Gastrocnemius medialis (tissue), 4 donors: Measurements from ENCODE around the gene C16orf95. TPM values are rescaled to one million over a fixed set of nuclear protein-coding genes. Genes with fewer than 3 reads are reported as not detected.

Experiments
- ATAC-seq, 2 donors: fragments of 150-250 bp; one replicate each; pipeline ENCODE4 v1.9.1; 2016
- DNase-seq, 2 donors: peaks; one replicate each; pipeline ENCODE4 v3.0.0-alpha.2; 2019
- H3K27ac ChIP-seq, 4 donors: fragments of 200-600 bp; sonication (generic); 1 replicate in 1 of 4; 2 replicates in 3 of 4; pipeline ENCODE4 v1.5.1; 2016 to 2018; ENCODE audit warnings: mild to moderate bottlenecking in 2 of 4, moderate library complexity in 1 of 4
- H3K27me3 ChIP-seq, 3 donors: fragments of 200-600 bp; sonication (generic) in 2 of 3; 1 replicate in 1 of 3; 2 replicates in 2 of 3; pipeline versions ENCODE4 v1.5.1 to v1.6.0; 2016 to 2019; ENCODE audit warnings: mild to moderate bottlenecking in 1 of 3, moderate library complexity in 1 of 3
- H3K36me3 ChIP-seq, 2 donors: fragments of 200-600 bp; sonication (generic) in 1 of 2; one replicate each; pipeline ENCODE4 v1.5.1; 2017 to 2018
- H3K4me1 ChIP-seq, 2 donors: fragments of 200-600 bp; sonication (generic) in 1 of 2; one replicate each; pipeline ENCODE4 v1.5.1; 2016 to 2017; ENCODE audit warnings: mild to moderate bottlenecking in 2 of 2
- H3K4me3 ChIP-seq, 4 donors: fragments of 200-600 bp; sonication (generic) in 3 of 4; 1 replicate in 1 of 4; 2 replicates in 3 of 4; pipeline ENCODE4 v1.5.1; 2016 to 2019; ENCODE audit warnings: mild to moderate bottlenecking in 2 of 4
- H3K9me3 ChIP-seq, 3 donors: fragments of 200-600 bp; sonication (generic) in 2 of 3; 1 replicate in 1 of 3; 2 replicates in 2 of 3; pipeline ENCODE4 v1.5.1; 2016 to 2019
- POLR2A ChIP-seq, 2 donors: fragments of 450-650 bp; IDR thresholded peaks; one replicate each; pipeline ENCODE4 v1.6.1; 2017; ENCODE audit warnings: antibody characterized with exemption in 2 of 2, mild to moderate bottlenecking in 2 of 2, moderate library complexity in 2 of 2
- in situ Hi-C, 4 donors: fragments of 200-750 bp; cut with MboI; loops; one replicate each; pipeline versions ENCODE4 v1.15.0 to v1.8.0; 2017; ENCODE audit warnings: low sequenced_read_pairs in 4 of 4
- intact Hi-C: fragments of 100-400 bp; cut with DNase I; formaldehyde crosslinking; loops from one replicate; pipeline ENCODE4 v1.15.1; 2023; ENCODE audit warnings: low total_unique reads
- total RNA-seq, 4 donors: library from RNA; depleted of rRNA; stranded (reverse); fragments of >200 nt; gene quantifications; one replicate each; pipeline versions ENCODE4 v1.1.0 to v1.2.3, GENCODE V29; 2016
- TF ChIP-seq, protein P1 (sequence below), 5 experiments: fragments of 450-650 bp in 3 of 5; fragments of 200-600 bp in 2 of 5; sonication (generic) in 2 of 5; IDR thresholded peaks in 4 of 5; conservative IDR thresholded peaks in 1 of 5; 1 replicate in 4 of 5; 2 replicates in 1 of 5; pipeline ENCODE4 v1.5.1; 2016 to 2019; ENCODE audit warnings: antibody characterized with exemption in 5 of 5, mild to moderate bottlenecking in 3 of 5, moderate library complexity in 3 of 5

C16orf95 gene
- total RNA-seq, 4 donors from 2014 or later = 0.22 to 3.8 (median 1.3) TPM

DNA sequence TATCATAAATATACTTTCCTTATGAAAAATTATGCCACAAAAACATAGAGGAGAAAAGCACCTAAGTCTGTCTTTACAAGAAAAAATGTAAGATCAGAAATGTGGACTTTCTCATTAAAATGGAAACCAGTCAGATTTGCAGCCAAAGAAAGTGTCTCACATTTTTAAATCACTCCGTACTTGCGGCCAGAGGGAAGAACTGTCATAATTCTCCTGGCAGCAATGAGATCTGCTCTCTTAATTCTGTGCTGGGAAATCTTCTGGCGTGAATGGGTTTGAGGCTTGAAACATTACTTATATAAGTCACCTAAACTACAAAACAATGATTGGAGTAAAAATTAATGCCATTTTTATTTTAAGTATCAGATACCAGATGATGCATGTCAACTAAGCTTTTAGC, 10.7 kb downstream of the C16orf95 start:
- Histone ChIP-seq H3K9me3 (no peaks in the 10 kb centered on the region), H3K36me3 (peaks cover 0 to 6% of the 10 kb centered on the region in 2 donors), H3K27ac (no peak overlapping the region), H3K27me3 (no peaks in the 10 kb centered on the region), H3K4me1 (no peaks in the 10 kb centered on the region), H3K4me3 (no peak overlapping the region)
- DNase-seq = no peak
- in situ Hi-C loops (no loop called here), intact Hi-C loops (no loop called here)
- TF ChIP-seq, protein P1, sequence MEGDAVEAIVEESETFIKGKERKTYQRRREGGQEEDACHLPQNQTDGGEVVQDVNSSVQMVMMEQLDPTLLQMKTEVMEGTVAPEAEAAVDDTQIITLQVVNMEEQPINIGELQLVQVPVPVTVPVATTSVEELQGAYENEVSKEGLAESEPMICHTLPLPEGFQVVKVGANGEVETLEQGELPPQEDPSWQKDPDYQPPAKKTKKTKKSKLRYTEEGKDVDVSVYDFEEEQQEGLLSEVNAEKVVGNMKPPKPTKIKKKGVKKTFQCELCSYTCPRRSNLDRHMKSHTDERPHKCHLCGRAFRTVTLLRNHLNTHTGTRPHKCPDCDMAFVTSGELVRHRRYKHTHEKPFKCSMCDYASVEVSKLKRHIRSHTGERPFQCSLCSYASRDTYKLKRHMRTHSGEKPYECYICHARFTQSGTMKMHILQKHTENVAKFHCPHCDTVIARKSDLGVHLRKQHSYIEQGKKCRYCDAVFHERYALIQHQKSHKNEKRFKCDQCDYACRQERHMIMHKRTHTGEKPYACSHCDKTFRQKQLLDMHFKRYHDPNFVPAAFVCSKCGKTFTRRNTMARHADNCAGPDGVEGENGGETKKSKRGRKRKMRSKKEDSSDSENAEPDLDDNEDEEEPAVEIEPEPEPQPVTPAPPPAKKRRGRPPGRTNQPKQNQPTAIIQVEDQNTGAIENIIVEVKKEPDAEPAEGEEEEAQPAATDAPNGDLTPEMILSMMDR (IDR thresholded peaks at IDR 0.05 in 4 of 5, conservative IDR thresholded peaks at IDR 0.05 in 1 of 5) = no peak
- TF ChIP-seq POLR2A (IDR thresholded peaks at IDR 0.05) = no peak
- no peak for ATAC-seq

DNA sequence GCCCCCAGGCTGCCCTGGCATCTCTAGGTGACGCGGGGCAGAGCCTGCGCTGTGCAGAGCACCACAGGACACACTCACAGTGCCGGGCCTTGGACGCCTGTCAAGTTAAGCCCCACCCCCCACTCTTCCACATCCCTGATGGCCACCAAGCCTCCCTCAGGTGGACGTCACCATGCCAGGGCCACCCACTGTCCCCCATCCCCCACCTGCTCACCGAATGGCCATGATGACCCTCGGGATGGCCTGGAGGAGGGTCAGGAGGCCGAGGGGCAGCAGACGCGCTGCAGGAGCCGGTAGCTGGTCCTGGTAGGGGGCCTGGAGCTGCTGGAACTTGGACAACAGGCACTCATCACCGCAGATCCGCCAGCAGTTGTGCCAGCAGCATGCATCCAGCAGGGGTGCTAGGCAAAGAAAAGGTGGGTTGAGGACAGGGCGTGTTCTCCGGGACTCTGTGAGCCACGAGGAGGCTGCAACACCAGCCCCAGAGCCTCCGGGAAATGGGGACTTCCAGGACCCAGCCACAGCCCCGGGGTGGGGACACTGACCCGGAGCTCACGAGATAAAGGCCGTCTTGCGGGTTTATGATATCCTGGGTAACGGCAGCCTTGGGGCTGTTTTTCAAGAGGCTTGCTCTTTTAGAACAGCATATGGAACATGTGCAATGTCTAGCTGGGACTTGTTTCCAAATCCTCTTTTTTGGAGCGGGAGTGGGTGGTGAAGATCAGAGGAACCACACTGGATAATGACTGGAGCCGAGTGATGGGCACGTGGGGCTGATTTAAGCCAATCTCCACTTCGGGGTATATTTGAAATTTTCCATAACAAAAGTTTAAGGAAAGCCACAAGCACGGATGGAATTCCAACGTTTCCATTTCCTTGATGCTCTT, 11.4 kb downstream of the C16orf95 start:
- no peak for TF ChIP-seq POLR2A (IDR thresholded peaks at IDR 0.05)
- TF ChIP-seq, protein P1 (IDR thresholded peaks at IDR 0.05 in 4 of 5, conservative IDR thresholded peaks at IDR 0.05 in 1 of 5) = no peak
- Histone ChIP-seq H3K27me3 (no peaks in the 10 kb centered on the region), H3K4me3 (no peak overlapping the region), H3K4me1 (no peaks in the 10 kb centered on the region), H3K27ac (no peak overlapping the region), H3K36me3 (peaks cover 0 to 6% of the 10 kb centered on the region in 2 donors), H3K9me3 (no peaks in the 10 kb centered on the region)
- ATAC-seq (no peak), DNase-seq (no peak)
- in situ Hi-C loops = no loop called here
- intact Hi-C loops = no loop called here

DNA sequence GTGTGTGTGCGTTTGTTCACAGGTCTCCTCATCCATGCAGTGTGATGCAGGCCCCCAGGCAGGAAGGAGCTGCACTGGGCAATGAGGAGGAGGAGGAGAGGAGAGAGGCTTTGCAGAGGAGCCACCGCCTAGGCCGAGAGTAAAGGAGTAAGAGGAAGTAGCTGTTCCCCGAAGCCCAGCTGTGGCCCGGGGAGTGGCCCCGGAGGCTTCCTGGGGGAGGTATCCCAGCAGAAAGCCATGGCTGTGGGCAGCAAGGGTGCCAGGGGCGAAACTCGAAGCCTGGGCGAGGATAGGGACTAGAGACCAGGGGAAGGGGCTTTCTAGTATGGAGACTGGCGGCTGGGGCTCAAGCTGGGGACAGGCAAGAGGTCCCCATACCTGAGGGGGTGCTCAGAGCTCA, 12.2 kb downstream of the C16orf95 start:
- no peak for TF ChIP-seq POLR2A (IDR thresholded peaks at IDR 0.05)
- TF ChIP-seq, protein P1 (IDR thresholded peaks at IDR 0.05 in 4 of 5, conservative IDR thresholded peaks at IDR 0.05 in 1 of 5) = no peak
- no peaks in the 10 kb centered on the region for H3K4me1 ChIP-seq
- no peak for ATAC-seq
- H3K36me3 ChIP-seq = peaks cover 0 to 6% of the 10 kb centered on the region in 2 donors
- intact Hi-C loops (no loop called here), in situ Hi-C loops (no loop called here)
- H3K4me3 ChIP-seq = no peak overlapping the region
- DNase-seq = no peak
- no peaks in the 10 kb centered on the region for H3K27me3 ChIP-seq
- no peaks in the 10 kb centered on the region for H3K9me3 ChIP-seq
- H3K27ac ChIP-seq = no peak overlapping the region

DNA sequence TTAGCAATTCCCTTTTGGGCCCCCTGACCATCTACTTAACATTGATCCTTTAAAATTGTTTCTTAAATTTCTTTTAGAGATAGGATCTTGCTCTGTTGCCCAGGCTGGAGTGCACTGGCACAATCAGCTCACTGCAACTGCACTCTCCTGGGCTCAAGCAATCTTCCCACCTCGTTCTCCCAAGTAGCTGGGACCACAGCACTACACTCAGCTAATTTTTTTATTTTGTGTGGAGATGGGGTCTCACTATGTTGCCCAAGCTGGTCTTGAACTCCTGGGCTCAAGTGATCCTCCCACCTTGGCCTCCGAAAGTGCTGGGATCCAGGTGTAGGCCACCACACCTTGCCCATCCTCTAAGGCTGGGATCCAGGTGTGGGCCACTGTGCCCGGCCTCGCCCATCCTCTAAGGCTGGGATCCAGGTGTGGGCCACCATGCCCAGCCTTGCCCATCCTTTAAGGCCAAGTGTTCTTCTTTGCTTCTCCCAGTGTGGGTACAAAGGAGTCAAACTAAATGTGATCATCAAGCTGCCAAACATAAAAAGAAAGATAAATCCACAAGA, 13.2 kb downstream of the C16orf95 start:
- DNase-seq (no peak), ATAC-seq (no peak)
- intact Hi-C loops = no loop called here
- no peaks in the 10 kb centered on the region for H3K4me1 ChIP-seq
- no peak overlapping the region for H3K4me3 ChIP-seq
- peaks cover 0 to 6% of the 10 kb centered on the region in 2 donors for H3K36me3 ChIP-seq
- H3K27me3 ChIP-seq = no peaks in the 10 kb centered on the region
- no peak for TF ChIP-seq POLR2A (IDR thresholded peaks at IDR 0.05)
- TF ChIP-seq, protein P1 (IDR thresholded peaks at IDR 0.05 in 4 of 5, conservative IDR thresholded peaks at IDR 0.05 in 1 of 5) = no peak
- no peak overlapping the region for H3K27ac ChIP-seq
- no peaks in the 10 kb centered on the region for H3K9me3 ChIP-seq
- in situ Hi-C loops = no loop called here
